ENCODE measurements around the gene CDK14. TPM values are rescaled to one million over a fixed set of nuclear protein-coding genes. Genes with fewer than 3 reads are reported as not detected.

CDK14 gene
- total RNA-seq, 1 donor from 2014 or later, result 6.4 TPM

GRCh38 chr7:91062713-91063112 is 466.6 kb downstream of the CDK14 start:
- no peak for TF ChIP-seq CTCF (conservative IDR thresholded peaks at IDR 0.05; ENCODE audit: low read depth, low read length)
- no peak for DNase-seq (ENCODE audit: low read depth)
- H3K4me3 ChIP-seq (ENCODE audit: low read depth, low read length), result no peak overlapping the region

- DNase-seq (ENCODE audit: low read depth), result no peak
- no peak overlapping the region for H3K4me3 ChIP-seq (ENCODE audit: low read depth, low read length)
- TF ChIP-seq CTCF (conservative IDR thresholded peaks at IDR 0.05; ENCODE audit: low read depth, low read length), result no peak
Measured at GRCh38 chr7:91064052-91064451, 467.9 kb downstream of the CDK14 start.

GRCh38 chr7:91064938-91065337 is 468.8 kb downstream of the CDK14 start:
- no peak for DNase-seq (ENCODE audit: low read depth)
- H3K4me3 ChIP-seq (ENCODE audit: low read depth, low read length), result no peak overlapping the region
- TF ChIP-seq CTCF (conservative IDR thresholded peaks at IDR 0.05; ENCODE audit: low read depth, low read length), result no peak

- no peak overlapping the region for H3K4me3 ChIP-seq (ENCODE audit: low read depth, low read length)
- no peak for TF ChIP-seq CTCF (conservative IDR thresholded peaks at IDR 0.05; ENCODE audit: low read depth, low read length)
- DNase-seq (ENCODE audit: low read depth), result no peak
Measured at GRCh38 chr7:91066627-91067026, 470.5 kb downstream of the CDK14 start.

- DNase-seq (ENCODE audit: low read depth), result no peak
- H3K4me3 ChIP-seq (ENCODE audit: low read depth, low read length), result no peak overlapping the region
- no peak for TF ChIP-seq CTCF (conservative IDR thresholded peaks at IDR 0.05; ENCODE audit: low read depth, low read length)
Measured at GRCh38 chr7:91067242-91067641, 471.1 kb downstream of the CDK14 start.

GRCh38 chr7:91068136-91068795 is 472.1 kb downstream of the CDK14 start:
- H3K4me3 ChIP-seq (ENCODE audit: low read depth, low read length), result no peak overlapping the region
- no peak for DNase-seq (ENCODE audit: low read depth)
- TF ChIP-seq CTCF (conservative IDR thresholded peaks at IDR 0.05; ENCODE audit: low read depth, low read length), result no peak

GRCh38 chr7:91069146-91069545 is 473.0 kb downstream of the CDK14 start:
- no peak for TF ChIP-seq CTCF (conservative IDR thresholded peaks at IDR 0.05; ENCODE audit: low read depth, low read length)
- no peak for DNase-seq (ENCODE audit: low read depth)
- H3K4me3 ChIP-seq (ENCODE audit: low read depth, low read length), result no peak overlapping the region
